Breast epithelium (tissue), 4 donors: Measurements from ENCODE around the gene ARHGDIG. TPM values are rescaled to one million over a fixed set of nuclear protein-coding genes. Genes with fewer than 3 reads are reported as not detected.
A peak's percentile ranks its signal among the peaks of the same experiment; 100 is the strongest.
"Not testable (repeated sequence)": the region's sequence is repeated elsewhere in the genome, so short reads cannot be mapped to it uniquely, and the experiment has no call there.

ENCODE experiments used
- DNase-seq, 2 donors: peaks; one replicate each; pipeline ENCODE4 v3.0.0-alpha.2; 2019; ENCODE audit warnings: low spot score in 2 of 2
- H3K27ac ChIP-seq, 2 donors: fragments of 200-600 bp; sonication (generic) in 1 of 2; one replicate each; pipeline ENCODE4 v1.5.1; 2016 to 2019; ENCODE audit warnings: mild to moderate bottlenecking in 1 of 2
- H3K27me3 ChIP-seq, 2 donors: fragments of 200-600 bp; sonication (generic) in 1 of 2; one replicate each; pipeline versions ENCODE4 v1.5.1 to v1.6.0; 2017 to 2019; ENCODE audit warnings: control low read depth in 1 of 2, mild to moderate bottlenecking in 1 of 2
- H3K36me3 ChIP-seq: fragments of 200-600 bp; one replicate; pipeline ENCODE4 v1.5.1; 2019
- H3K4me1 ChIP-seq, 2 donors: fragments of 200-600 bp; sonication (generic); one replicate each; pipeline ENCODE4 v1.5.1; 2016 to 2019; ENCODE audit warnings: control low read depth in 1 of 2
- H3K4me3 ChIP-seq, 3 donors: fragments of 200-600 bp; sonication (generic); 1 replicate in 2 of 3; 2 replicates in 1 of 3; pipeline ENCODE4 v1.5.1; 2016 to 2019; ENCODE audit warnings: mild to moderate bottlenecking in 3 of 3, moderate library complexity in 2 of 3
- H3K9me3 ChIP-seq, 2 donors: fragments of 200-600 bp; sonication (generic) in 1 of 2; one replicate each; pipeline ENCODE4 v1.5.1; 2016 to 2019; ENCODE audit warnings: control low read depth in 1 of 2
- CTCF ChIP-seq, 3 donors: fragments of 450-650 bp; IDR thresholded peaks; one replicate each; pipeline ENCODE4 v1.5.1; 2016 to 2017; ENCODE audit warnings: antibody characterized with exemption in 3 of 3, mild to moderate bottlenecking in 3 of 3, moderate library complexity in 3 of 3
- POLR2A ChIP-seq: fragments of 450-650 bp; IDR thresholded peaks from one replicate; pipeline ENCODE4 v1.6.1; 2016; ENCODE audit warnings: antibody characterized with exemption, mild to moderate bottlenecking, moderate library complexity
- POLR2AphosphoS5 ChIP-seq, 3 donors: sonication (generic); formaldehyde crosslinking; IDR thresholded peaks; one replicate each; pipeline ENCODE4 v1.6.1; 2017; ENCODE audit warnings: antibody characterized with exemption in 3 of 3
- intact Hi-C: fragments of 100-400 bp; cut with DNase I; formaldehyde crosslinking; loops from one replicate; pipeline ENCODE4 v1.15.1; 2023; ENCODE audit warnings: low total_unique reads
- total RNA-seq, 3 donors: library from RNA; depleted of rRNA; stranded (reverse); fragments of >200 nt; gene quantifications; one replicate each; pipeline ENCODE4 v1.1.0, GENCODE V29; 2016

ARHGDIG gene
- total RNA-seq, 3 donors from 2014 or later = 0.80 to 2.3 (median 1.6) TPM

- Histone ChIP-seq H3K27me3 (no peaks in the 10 kb centered on the region), H3K36me3 (peaks cover 10% of the 10 kb centered on the region), H3K4me3 (no peak overlapping the region), H3K4me1 (no peaks in the 10 kb centered on the region), H3K27ac (no peak overlapping the region), H3K9me3 (no peaks in the 10 kb centered on the region)
- intact Hi-C loops = no loop called here
- no peak for TF ChIP-seq POLR2AphosphoS5 (IDR thresholded peaks at IDR 0.05)
- no peak for TF ChIP-seq POLR2A
- no peak for TF ChIP-seq CTCF (IDR thresholded peaks at IDR 0.05)
- DNase-seq = no peak
Observed at GRCh38 chr16:266258-267164, 13.9 kb upstream of the ARHGDIG start.

GRCh38 chr16:267562-267961, 12.8 kb upstream of the ARHGDIG start:
- H3K27me3 ChIP-seq, H3K4me3 ChIP-seq, H3K4me1 ChIP-seq, DNase-seq, H3K9me3 ChIP-seq, intact Hi-C loops, H3K27ac ChIP-seq, H3K36me3 ChIP-seq: not testable (repeated sequence)

- DNase-seq = no peak
- no peaks in the 10 kb centered on the region for H3K4me1 ChIP-seq
- no peak overlapping the region for H3K27ac ChIP-seq
- H3K9me3 ChIP-seq = no peaks in the 10 kb centered on the region
- H3K36me3 ChIP-seq = no peaks in the 10 kb centered on the region
- intact Hi-C loops = no loop called here
- H3K4me3 ChIP-seq = peak overlapping the region in 2 of 3 donors; percentile 12 to 38
- TF ChIP-seq POLR2AphosphoS5 (IDR thresholded peaks at IDR 0.05) (no peak), POLR2A (no peak), CTCF (IDR thresholded peaks at IDR 0.05) (no peak)
- H3K27me3 ChIP-seq = no peaks in the 10 kb centered on the region
Observed at GRCh38 chr16:268141-269053, 12.0 kb upstream of the ARHGDIG start.

- intact Hi-C loops = no loop called here
- H3K27ac ChIP-seq = no peak overlapping the region
- H3K9me3 ChIP-seq = no peaks in the 10 kb centered on the region
- no peak overlapping the region for H3K4me3 ChIP-seq
- no peaks in the 10 kb centered on the region for H3K4me1 ChIP-seq
- H3K36me3 ChIP-seq = no peaks in the 10 kb centered on the region
- H3K27me3 ChIP-seq = no peaks in the 10 kb centered on the region
- TF ChIP-seq POLR2A (no peak), CTCF (IDR thresholded peaks at IDR 0.05) (no peak), POLR2AphosphoS5 (IDR thresholded peaks at IDR 0.05) (no peak)
- DNase-seq = no peak
Observed at GRCh38 chr16:269061-269796, 11.2 kb upstream of the ARHGDIG start.
